ENCODE measurements around the gene TMEM217. TPM values are rescaled to one million over a fixed set of nuclear protein-coding genes. Genes with fewer than 3 reads are reported as not detected.
A peak's percentile ranks its signal among the peaks of the same experiment; 100 is the strongest.

The TMEM217 gene
- total RNA-seq (2021; fragmentation: NEBNext Ultra II Directional; extraction: Animal tissue kit (Norgen Biotek cat#: 25700)) (0.29 and 0.60 TPM in 2 replicates), polyA plus RNA-seq (2011; rRNA removed) (0.27 and 1.1 TPM in 2 replicates), polyA minus RNA-seq (2011; rRNA and poly(A)+ RNA removed) (0.44 and 0.54 TPM in 2 replicates)
- polyA plus RNA-seq (2011; cell fraction: cytosol; rRNA removed): 0.59 TPM
- 0.37 TPM for polyA plus RNA-seq (2011; cell fraction: nucleus; rRNA removed)
- polyA plus RNA-seq (2012, experiment 1 of 2): 0.39 to 0.76 TPM (median 0.59 TPM) in 4 replicates
- polyA plus RNA-seq (2012, experiment 2 of 2): 0.37 TPM
- polyA plus RNA-seq (2013, experiment 1 of 2): 1.6 TPM
- polyA plus RNA-seq (2013, experiment 2 of 2): 1.2 TPM
- not detected for polyA minus RNA-seq (2011; cell fraction: cytosol; rRNA and poly(A)+ RNA removed)
- polyA minus RNA-seq (2011; cell fraction: nucleus; rRNA and poly(A)+ RNA removed): 0.80 TPM
- long read RNA-seq, experiment 1, partial matches to known transcripts: 0 of 1 reads
- long read RNA-seq, experiment 1, other reads (novel, unspliced or antisense): 1 of 1 reads
- long read RNA-seq, experiment 2: 0 reads

DNA sequence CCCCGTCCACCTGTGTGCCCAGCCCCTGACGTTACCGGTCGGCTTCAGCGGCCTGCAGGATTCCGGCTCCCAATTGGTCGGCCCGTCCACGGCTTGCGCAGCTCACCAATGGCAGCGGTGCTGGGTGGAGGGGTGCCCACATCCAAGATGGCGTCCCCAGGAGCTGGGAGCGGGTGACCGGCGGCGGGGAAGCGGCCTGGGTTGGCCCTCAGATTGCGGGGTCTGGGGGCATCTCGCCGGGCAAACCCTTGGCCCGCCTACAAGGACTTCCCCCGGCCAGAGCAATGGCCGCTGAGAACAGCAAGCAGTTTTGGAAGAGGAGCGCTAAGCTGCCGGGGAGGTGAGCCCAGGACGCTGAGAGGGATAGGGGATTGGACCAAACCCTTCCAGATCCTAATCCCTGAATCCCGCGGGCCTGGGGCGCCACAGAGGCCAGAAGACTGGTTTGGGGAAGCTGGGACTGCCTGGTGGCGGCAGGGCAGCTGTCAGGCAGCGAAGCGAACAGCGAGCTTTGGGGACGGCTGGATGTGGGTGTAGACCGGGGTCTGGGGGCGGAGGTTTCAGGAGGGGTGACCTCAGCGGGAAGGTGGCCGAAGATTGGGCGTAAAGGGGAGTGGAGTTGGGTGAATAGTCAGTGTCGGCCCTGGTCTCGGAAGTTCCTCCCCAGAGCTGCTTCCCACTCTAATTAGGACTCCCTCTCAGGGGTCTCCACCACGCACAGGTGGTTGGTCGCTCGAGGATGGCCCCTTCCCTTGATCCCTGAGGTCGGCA is at the start of gene TMEM217, which contains the start of gene TBC1D22B:
Gene TMEM217, minus strand, starts transcription at position 511 of the 771 bp plus-strand sequence. CDS start 39,114 bp downstream, outside the sequence.
Gene TBC1D22B, plus strand, starts transcription at position 139 of the 771 bp plus-strand sequence. Its CDS starts 146 bp downstream, at position 285.
- H2BK12ac ChIP-seq (ENCODE audit: low read depth, low read length): 0 out of 2 replicates have a peak within 1 kb of the TSS, but pooled peaks have one; percentile 64
- H3K14ac ChIP-seq (ENCODE audit: insufficient read length): no peak within 1 kb of the TSS
- no peak within 1 kb of the TSS for H2BK15ac ChIP-seq (ENCODE audit: low read length)
- DNase-seq (ENCODE audit: low read depth in 1 of 2, low spot score in 2 of 2) (peak; percentile 94 to 98), FAIRE-seq (no peak)
- H3K4me2 ChIP-seq (ENCODE audit: insufficient read depth in 1 of 2, low read depth in 2 of 2, low read length in 2 of 2): peak within 1 kb of the TSS; percentile 67 to 89
- H4K20me1 ChIP-seq (replicated peaks in 1 of 2; ENCODE audit: control insufficient read depth in 1 of 2, insufficient read depth in 2 of 2, low read length in 2 of 2): no peaks in the 10 kb centered on the region
- no peak within 1 kb of the TSS for H2AK5ac ChIP-seq (ENCODE audit: low read depth, low read length)
- ChIA-PET POLR2A (ENCODE audit: partially characterized antibody) (interaction anchor here (0.6 to 1.7 kb wide), 12 partner anchors 9 to 373 kb away, joined by 3 to 5 read pairs (median 3); partner anchors contain the start of gene C6orf89), CTCF (ENCODE audit: partially characterized antibody) (interaction anchor here (0.6 to 1.2 kb wide), 3 partner anchors 36 to 88 kb away, joined by 3 to 4 read pairs (median 3); partner anchors contain the start of gene PIM1)
- H4K8ac ChIP-seq (ENCODE audit: extremely low read depth, insufficient read depth, low read length): peak within 1 kb of the TSS; percentile 95
- H3K4me1 ChIP-seq (replicated peaks in 1 of 4; ENCODE audit: control insufficient read depth in 3 of 4, insufficient read depth in 4 of 4, low read length in 3 of 4): peaks cover 0 to 4% (median 3%) of the 10 kb centered on the region in 4 experiments; a peak in 3 of 7 replicates
- H3K9ac ChIP-seq (replicated peaks in 1 of 4; ENCODE audit: extremely low read depth in 1 of 4, low read depth in 3 of 4, low read length in 3 of 4): peak within 1 kb of the TSS; percentile 79 to 94 (median 94)
- H3K23me2 ChIP-seq (ENCODE audit: low read depth, low read length): peaks cover 7% of the 10 kb centered on the region
- peak within 1 kb of the TSS; percentile 74 for H4K5ac ChIP-seq (ENCODE audit: insufficient read length, low read depth, low read length)
- peaks cover 0 to 44% of the 10 kb centered on the region in 2 experiments; a peak in 2 of 4 replicates for H3K79me2 ChIP-seq (ENCODE audit: control insufficient read depth in 1 of 2, insufficient read depth in 2 of 2, low read length in 2 of 2)
- no peaks in the 10 kb centered on the region for H3K36me3 ChIP-seq (ENCODE audit: control insufficient read depth in 2 of 4, insufficient read depth in 4 of 4, low read length in 3 of 4)
- H3K23ac ChIP-seq (ENCODE audit: insufficient read length): no peak within 1 kb of the TSS
- H3K56ac ChIP-seq (replicated peaks; ENCODE audit: insufficient read length, low read depth, low read length): peak within 1 kb of the TSS; percentile 73
- no peak within 1 kb of the TSS for H2BK20ac ChIP-seq (ENCODE audit: low read length)
- H3K4me3 ChIP-seq (ENCODE audit: extremely low read depth in 1 of 4, insufficient read depth in 2 of 4, low read depth in 3 of 4, low read length in 4 of 4): peak within 1 kb of the TSS; percentile 92 to 94 (median 94)
- H3K9me3 ChIP-seq (ENCODE audit: insufficient read depth in 2 of 2, low read depth in 1 of 2, low read length in 1 of 2): no peaks in the 10 kb centered on the region
- H2AFZ ChIP-seq (ENCODE audit: low read length): peak within 1 kb of the TSS; percentile 66
- 0 out of 2 replicates have a peak, but pooled peaks cover under 1% of the 10 kb centered on the region for H3K79me1 ChIP-seq (ENCODE audit: low read depth, low read length)
- peak within 1 kb of the TSS; percentile 51; the same call in 1 of the 2 replicates for H3K18ac ChIP-seq (ENCODE audit: extremely low read depth, low read length)
- no peaks in the 10 kb centered on the region for H3K27me3 ChIP-seq (replicated peaks in 1 of 4; ENCODE audit: control insufficient read depth in 3 of 4, extremely low read depth in 1 of 4, insufficient read depth in 3 of 4, low read length in 3 of 4)
- no peak within 1 kb of the TSS for H3K4ac ChIP-seq (replicated peaks; ENCODE audit: insufficient read length, low read depth, low read length)
- H2BK5ac ChIP-seq (ENCODE audit: low read depth, low read length): peak within 1 kb of the TSS; percentile 93
- H2BK120ac ChIP-seq (replicated peaks; ENCODE audit: low read depth, low read length): no peak within 1 kb of the TSS
- peak within 1 kb of the TSS; percentile 92 for H3K27ac ChIP-seq (ENCODE audit: low read depth, low read length)
- 1% methylated on average over 33 of the region's 45 CpGs; no CpG with 5 or more reads in 1 of the 2 experiments for WGBS, 2 experiments (ENCODE audit: extremely low coverage in 1 of 2, insufficient coverage in 1 of 2, insufficient read length in 1 of 2, insufficient replicate concordance in 2 of 2, low coverage in 1 of 2, low lambda C conversion rate in 2 of 2, missing lambda C conversion rate in 1 of 2)
- H4K91ac ChIP-seq (replicated peaks; ENCODE audit: insufficient read length, low read length): no peak within 1 kb of the TSS
- TF ChIP-seq CHD1 (IDR thresholded peaks at IDR 0.05; ENCODE audit: low read depth, low read length) (no peak), SP2 (IDR thresholded peaks at IDR 0.05; ENCODE audit: low read length) (no peak), HDAC2 (IDR thresholded peaks at IDR 0.05; ENCODE audit: borderline replicate concordance in 1 of 2, low read depth in 2 of 2, low read length in 2 of 2) (no peak; a peak in 1 of 4 replicates), BCL11A (IDR thresholded peaks at IDR 0.05; ENCODE audit: low read depth in 2 of 2, low read length in 2 of 2) (no peak), KDM4A (IDR thresholded peaks at IDR 0.05; ENCODE audit: low read depth, low read length, severe bottlenecking) (peak; percentile 82), CREB1 (IDR thresholded peaks at IDR 0.05) (peak; percentile 95), ZNF274 (IDR thresholded peaks at IDR 0.05; ENCODE audit: borderline replicate concordance, extremely low read depth, low read length) (no peak)
- TF ChIP-seq, protein P1, sequence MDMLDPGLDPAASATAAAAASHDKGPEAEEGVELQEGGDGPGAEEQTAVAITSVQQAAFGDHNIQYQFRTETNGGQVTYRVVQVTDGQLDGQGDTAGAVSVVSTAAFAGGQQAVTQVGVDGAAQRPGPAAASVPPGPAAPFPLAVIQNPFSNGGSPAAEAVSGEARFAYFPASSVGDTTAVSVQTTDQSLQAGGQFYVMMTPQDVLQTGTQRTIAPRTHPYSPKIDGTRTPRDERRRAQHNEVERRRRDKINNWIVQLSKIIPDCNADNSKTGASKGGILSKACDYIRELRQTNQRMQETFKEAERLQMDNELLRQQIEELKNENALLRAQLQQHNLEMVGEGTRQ (IDR thresholded peaks at IDR 0.05; ENCODE audit: low read length): no peak
